ENCODE measurements around the gene KDM2B.
"Not testable (repeated sequence)": the region's sequence is repeated elsewhere in the genome, so short reads cannot be mapped to it uniquely, and the experiment has no call there.

KDM2B gene

DNA sequence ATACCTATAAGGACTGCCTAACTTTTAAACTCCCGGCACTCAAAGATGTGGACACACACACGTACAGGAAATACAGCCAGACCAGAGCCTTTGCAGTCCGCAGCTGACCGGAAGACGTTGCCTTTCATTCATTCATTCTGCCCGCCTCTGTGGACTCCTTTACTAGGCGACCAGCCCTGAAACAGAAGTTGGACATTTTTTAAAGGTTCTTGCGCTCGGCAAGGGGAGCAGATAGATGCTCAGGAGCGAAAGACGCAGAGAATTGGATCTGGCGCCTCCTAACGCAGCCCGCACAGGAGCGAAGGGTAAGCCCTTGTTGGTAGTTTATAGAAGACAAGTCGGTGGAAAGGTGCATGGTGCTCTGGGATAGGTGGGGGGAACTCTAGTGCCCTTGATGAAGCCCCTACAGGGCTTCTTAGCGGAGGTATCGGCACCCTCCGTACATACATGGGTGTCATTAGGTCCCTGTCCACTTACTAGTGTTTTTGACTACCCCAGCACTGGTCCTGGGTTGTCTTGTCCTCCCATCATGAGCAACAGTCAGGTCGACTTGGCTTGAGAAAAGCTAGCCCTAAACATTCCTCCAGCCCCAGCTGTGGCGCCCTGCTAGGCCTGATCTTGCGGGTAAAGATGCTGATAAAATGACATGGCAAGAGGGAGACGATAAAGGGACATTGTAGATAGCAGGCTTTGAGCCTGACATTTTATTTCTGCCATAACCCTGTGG, at the start of gene KDM2B:
Gene KDM2B (minus strand): TSS at position 65 of the 727 bp plus-strand sequence. CDS start 112 bp downstream, outside the sequence.
- DNase-seq: no peak

DNA sequence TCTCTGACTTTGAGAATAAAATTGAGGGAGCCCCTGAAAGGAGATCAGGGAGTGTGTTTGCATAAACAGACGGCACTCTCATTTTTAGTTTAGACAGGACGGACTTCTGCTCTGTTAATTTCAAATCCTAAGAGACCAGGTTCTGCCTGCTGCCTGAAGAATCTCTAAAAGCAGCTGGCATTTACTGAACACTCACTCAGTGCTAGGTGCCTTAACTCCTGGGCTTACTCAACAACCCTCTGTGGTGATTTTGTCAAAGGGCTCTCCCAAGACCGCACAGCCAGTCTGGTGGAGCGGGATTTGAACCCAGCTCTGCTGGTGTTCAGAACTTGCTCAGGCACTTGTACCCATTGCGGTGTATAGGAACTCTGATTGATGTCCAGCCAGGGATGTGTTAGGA, 47.7 kb upstream of the KDM2B start:
- DNase-seq: no peak

DNA sequence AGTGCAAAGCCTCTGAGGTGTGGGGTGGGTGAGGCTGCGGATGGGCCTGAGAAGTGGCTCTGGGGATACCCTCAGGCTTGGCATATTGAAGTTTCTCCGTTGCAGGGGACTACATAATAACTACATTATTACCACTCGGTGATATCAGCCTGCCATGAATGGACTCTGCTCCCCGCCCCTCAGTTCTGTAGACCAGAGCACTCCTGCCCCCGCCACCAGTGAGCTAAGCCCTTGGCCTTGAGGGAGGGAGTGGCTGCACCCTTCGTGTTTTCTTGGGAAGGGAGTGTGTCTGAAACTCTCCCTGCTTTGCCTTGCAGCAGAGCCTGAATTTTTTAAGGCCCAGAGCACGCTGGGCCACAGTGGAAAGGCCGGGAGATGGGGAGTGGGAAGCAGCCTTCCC, 47.2 kb upstream of the KDM2B start:
- no peak for DNase-seq

DNA sequence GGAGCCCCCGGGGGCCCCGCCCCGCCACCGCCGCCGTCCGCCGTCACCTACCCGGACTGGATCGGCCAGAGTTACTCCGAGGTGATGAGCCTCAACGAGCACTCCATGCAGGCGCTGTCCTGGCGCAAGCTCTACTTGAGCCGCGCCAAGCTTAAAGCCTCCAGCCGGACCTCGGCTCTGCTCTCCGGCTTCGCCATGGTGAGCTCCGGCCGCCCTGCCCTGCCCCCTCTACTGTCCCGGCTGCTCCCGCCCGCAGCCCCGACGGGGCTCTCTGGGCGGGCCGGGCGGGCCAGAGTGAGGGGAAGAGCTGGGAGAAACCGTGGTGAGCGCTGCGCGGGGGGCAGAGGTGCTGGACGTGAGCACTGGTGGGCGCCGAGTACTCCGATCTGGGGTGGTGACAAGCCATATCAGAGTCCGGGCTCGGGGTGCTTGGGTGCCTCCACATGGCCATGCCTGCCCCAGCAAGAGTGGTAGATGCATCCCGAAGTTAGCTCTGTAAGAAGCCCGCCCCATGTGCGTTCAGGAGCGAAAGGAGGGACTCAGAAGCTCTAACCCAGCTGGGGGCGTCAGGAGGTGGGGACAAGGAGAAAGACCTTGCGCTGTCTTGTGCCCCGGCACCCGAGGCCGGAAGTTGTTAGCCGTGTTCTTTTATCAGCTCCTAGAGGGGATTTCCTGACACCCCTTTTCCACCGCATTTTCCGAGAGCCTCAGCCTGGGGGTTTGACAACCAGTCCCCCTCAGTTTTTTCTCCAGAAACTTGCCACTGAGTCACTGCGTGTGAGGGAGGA, 46.2 kb upstream of the KDM2B start:
- DNase-seq: peak; percentile 46

DNA sequence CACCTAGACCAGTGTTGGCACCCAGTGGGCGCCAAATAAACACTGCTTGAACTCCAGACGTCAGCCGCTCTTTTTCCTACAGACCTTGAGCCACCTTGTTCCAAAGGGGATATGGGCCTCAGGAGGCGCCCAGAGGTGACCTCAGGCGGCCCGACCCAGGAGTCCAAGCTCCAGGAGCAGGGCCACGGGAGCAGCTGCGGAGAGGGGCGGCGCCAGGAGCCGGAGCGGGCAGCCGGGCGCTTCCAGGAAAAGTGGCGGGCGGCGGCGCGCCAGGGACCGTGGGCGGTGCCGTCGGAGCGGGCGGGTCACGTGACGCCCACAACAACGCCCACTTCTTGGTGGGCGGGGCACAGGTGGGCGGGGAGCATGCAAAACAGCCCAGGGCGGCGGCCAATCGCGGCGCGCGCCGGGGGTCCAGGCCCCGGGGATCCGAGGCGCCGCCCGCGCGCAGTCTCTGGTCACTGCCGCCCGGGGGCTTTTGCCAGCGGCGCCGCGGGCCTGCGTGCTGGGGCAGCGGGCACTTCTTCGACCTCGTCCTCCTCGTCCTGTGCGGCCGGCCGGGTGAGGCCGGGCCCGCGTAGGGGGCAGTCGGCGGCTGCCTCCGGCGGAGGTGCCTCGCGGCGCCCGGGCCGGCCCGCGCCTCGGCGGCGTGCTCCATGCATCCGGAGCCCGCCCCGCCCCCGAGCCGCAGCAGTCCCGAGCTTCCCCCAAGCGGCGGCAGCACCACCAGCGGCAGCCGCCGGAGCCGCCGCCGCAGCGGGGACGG, 45.4 kb upstream of the KDM2B start, which contains the start of gene ORAI1:
Gene ORAI1 (plus strand): TSS at position 444 of the 766 bp plus-strand sequence.
- DNase-seq: peak; percentile 94

DNA sequence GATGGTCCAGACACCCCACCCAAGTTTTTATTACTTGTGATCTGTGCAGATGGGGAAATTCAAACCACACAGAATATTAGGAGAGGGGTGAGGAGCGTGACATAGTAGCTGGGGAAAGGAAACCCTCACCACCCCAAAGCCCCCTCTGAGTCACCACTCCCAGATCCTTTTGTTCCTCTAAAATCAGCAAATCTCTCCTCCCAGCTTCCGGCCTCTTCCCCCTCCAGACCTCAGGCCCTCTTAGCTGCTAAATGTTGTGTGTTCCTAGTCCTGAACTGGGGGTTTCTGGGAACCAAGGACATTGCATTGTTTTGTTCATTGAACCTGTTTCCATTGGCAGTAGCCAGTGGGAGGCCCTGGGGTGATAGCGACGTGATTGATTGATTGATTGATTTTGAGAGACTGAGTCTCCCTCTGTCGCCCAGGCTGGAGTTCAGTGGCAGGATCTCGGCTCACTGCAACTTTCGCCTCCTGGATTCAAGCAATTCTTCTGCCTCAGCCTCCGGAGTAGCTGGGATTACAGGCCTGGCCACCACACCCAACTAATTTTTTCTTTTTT, 39.6 kb upstream of the KDM2B start:
- peak; percentile 50 for DNase-seq

DNA sequence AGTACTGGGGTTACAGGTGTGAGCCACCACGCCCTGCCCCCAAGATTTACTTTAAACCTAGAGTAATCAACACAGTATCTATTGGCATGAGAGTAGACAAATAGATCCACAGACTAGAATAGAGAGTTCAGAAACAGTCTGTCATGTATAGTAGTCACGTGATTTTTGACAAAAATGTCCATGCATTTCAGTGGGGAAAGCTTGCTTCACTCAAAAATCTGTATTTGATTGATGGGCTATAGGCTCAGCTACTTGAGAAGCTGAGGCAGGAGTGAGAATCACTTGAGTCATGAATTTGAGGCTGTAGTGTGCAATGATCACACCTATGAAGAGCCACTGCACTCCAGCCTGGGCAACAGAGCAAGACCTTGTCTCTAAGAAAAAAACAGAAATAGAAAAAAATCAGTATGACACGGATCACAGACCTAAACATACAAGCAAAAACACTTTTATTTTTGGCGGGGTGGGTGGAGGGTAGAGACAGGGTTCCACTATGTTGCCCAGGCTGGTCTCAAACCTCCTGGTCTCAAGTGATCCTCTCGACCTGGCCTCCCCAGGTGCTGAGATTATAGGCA, 37.9 kb upstream of the KDM2B start:
- no peak for DNase-seq

DNA sequence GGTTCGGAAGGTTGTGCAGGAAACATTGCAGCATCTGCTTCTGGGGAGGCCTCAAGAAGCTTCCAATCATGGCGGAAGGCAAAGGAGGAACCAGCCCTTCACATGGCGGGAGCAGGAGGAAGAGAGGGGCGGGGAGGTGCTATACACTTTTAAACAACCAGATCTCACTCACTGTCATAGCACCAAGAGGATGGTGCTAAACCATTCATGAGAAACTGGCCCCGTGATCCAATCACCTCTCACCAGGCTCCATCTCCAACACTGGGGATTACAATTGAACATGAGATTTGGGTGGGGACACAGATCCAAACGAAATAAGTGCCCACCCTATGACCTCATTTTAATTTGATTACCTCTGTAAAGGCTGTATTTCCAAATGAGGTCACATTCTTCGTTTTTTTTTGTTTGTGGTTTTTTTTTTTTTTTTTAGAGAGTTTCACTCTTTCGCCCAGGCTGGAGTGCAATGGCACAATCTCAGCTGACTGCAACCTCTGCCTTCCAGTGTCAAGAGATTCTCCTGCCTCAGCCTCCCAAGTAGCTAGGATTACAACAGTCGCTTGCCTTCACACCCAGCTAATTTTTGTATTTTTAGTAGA, 34.1 kb upstream of the KDM2B start:
- no peak for DNase-seq

DNA sequence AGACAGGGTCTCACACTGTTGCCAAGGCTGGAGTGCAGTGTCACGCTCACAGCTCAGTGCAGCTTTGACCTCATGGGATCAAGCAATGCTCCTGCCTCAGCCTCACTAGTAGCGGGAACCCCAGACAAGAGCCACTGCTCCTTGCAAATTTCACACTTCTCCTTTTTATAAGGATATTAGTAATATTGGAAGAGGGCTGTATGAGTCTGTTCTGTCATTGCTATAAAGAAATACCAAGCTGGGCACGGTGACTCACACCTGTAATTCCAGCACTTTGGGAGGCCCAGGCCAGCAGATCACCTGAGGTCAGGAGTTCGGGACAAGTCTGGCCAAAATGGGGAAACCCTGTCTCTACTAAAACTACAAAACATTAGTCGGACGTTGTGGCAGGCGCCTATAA, 32.6 kb upstream of the KDM2B start:
- no peak for DNase-seq

DNA sequence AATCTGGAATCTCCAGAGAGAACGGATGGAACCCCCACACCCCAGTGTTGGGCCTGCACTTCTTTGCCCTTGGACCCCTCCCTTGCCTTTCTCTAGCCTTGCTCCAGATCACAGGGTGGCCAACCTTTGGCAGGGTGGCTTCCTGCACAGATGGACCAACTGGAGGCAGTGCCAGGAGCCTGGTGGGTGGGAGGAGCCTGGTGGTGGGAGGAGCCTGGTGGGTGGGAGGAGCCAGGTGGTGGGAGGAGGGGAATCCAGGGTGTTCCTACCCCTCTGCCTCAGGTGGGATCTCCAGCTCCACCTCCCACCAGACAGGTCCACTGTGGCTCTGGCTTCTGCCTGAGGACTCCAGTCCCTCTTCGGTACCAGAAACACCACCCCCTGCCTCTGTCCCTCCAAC, 30.5 kb upstream of the KDM2B start:
- DNase-seq: no peak

DNA sequence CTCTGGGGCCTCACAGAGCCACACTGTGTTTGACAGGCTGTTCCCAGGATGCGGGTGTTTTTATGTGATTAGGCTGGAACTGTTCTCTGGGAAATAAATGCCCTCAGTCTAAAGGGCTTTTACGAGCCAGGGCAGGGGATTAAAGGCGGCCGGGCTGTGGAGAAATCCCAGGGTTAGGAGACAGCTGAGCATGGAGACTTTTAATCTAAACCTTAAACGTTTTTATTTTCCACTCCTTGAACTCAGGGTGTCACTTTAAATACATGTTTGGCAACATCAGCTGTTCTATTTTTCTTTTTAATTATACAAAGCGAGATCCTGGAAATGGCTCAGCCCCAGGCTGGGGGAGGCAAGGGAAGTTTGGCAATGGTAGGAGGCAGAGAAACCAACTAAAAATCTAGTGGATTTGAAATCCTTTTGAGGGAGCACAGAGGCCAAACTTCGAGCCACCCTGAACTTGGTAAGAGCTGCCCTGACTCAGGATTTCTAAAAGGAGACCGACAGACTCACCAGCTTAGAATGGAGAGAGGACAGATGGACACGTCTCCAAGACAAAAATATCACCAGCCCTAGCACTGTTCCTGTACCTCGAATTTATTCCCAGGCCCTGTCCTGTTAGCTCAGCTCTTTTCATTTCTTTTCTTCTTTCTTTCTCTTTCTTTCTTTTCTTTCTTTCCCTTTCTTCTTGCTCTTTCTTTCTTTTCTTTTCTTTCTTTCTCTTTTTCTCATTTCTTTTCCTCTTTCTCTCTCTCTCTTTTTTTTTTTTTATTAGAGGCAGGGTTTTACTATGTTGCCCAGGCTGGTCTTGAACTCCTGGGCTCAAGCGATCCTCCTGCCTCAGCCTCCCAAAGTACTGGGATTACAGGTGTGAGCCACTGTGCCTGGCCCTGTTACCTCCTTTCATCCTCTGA, 29.7 kb upstream of the KDM2B start:
- DNase-seq: no peak

DNA sequence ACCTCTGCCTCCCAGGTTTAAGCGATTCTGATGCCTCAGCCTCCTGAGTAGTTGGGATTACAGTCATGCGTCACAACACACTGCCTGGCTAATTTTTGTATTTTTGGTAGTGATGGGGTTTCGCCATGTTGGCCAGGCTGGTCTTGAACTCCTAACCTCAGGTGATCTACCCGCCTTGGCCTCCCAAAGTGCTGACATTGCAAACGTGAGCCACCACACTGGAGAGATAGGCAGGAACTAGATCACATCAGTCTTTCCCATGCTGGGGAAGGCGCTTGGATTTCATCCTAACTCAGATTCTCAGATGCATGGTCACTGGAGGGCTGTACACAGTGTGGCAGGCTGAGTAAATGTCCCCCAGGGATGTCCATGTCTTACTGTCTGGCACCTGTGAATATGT, 27.5 kb upstream of the KDM2B start:
- no peak for DNase-seq

DNA sequence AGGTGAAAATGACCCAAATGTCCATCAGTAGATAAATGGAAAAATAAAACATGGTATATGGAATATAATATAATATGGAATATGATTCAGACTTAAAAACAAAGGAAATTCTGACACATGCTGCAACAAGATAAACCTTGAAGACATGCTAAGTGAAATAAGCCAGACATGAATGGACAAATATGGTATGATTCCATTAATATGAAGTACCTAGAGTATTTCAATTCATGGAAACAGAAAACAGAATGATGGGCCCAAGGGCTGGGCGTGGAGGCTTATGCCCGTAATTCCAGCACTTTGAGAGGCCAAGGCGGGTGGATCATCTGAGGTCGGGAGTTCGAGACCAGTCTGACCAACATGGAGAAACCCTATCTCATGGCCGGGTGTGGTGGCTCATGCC, 22.8 kb upstream of the KDM2B start:
- no peak for DNase-seq

DNA sequence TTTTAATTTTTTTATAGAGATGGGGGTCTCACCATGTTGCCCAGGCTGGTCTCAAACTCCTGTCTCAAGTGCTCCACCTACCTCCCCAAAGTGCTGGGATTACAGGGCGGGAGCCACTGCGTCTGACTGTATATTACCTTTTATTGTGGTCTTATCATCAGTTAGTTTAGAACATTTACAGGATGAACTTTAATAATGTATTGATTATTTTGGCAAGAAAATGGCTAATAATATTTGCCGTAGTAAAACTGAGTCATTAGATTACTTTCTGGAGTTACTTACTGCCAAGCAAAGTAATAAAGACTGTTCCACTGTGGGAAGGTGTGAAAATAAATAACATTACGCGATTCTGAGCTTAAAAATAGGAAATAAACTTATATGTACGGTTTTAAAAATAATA, 21.9 kb upstream of the KDM2B start:
- DNase-seq: no peak

DNA sequence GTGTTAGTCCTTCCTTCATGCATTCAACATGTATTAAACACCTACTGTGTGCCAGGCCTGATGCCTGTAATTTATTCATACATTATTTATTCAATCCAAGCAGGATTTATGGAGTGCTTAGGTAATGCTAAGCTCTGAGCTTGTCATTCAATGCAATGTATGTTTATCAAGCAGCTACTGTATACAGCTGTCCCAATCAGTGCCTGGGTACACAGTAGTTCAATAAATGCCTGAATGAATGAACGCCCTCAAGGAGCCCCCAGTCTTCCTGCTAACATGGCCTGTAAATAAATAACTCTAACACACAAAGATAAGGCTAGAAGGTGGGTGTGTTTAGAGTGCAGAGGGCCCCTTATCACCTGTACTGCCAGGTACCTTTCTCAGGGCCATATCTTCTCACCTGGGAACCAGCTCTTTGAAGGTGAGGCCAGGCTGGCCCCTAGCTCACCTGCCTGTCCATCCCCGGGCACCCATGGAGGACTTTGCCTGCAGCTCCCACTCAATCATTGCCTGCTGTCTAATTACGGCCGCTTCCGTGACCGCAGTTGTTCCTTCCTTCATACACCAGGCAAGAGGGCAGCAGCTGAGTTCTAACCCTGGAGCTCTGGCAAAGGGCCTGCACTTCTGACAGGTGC, 20.0 kb upstream of the KDM2B start:
- no peak for DNase-seq

DNA sequence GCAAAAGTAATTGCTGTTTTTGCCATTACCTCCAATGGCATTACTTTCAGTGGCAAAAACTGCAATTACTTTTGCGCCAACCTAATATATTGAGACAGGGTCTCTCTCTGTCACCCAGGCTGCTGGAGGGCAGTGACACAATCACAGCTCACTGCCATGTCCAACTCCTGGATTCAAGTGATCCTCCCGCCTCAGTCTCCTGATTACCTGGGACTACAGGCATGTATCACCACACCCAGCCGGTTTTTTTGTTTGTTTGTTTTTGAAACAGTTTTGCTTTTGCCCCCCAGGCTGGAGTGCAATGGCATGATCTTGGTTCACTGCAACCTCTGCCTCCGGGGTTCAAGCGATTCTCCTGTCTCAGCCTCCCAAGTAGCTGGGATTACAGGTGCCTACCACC, 15.7 kb upstream of the KDM2B start:
- DNase-seq: no peak

DNA sequence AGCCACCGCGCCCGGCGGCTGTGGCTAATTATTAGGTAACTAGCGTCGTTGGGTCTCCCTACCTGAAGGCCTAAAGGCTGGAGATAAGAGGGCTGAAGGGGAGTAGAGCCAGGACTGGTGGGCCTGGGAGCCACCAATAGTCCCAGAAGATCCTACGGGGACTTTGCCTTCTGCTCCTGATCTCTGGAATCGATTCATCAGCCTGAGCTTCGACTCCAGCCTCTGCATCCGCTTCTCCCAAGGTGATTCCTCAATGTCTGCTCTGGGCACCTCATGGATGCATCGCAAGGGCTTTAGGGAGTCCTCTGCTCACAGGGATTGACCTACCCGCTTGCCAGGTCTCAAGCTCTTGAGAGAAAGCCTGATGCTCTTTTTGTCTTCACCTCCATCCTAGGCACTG, 14.7 kb upstream of the KDM2B start:
- no peak for DNase-seq

DNA sequence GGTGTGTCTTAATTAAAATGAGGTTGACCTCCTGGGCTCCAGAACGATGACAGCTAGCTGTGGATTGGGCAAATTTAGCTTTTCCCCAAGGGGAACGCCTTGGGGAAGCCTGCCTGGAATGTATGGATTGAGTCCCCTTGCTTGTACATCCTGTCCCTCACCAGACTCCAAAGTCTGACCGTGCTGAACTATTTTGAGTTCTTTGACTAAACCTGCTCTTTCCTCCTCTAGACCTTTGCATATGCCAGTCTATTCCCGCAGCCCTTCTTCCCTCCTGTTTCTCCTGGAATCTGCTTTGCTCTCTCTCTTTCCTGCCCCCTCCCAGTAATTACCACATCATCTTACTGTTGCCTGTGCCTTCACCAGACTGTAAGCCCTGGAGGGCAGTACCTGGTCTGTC, 11.5 kb upstream of the KDM2B start:
- no peak for DNase-seq

DNA sequence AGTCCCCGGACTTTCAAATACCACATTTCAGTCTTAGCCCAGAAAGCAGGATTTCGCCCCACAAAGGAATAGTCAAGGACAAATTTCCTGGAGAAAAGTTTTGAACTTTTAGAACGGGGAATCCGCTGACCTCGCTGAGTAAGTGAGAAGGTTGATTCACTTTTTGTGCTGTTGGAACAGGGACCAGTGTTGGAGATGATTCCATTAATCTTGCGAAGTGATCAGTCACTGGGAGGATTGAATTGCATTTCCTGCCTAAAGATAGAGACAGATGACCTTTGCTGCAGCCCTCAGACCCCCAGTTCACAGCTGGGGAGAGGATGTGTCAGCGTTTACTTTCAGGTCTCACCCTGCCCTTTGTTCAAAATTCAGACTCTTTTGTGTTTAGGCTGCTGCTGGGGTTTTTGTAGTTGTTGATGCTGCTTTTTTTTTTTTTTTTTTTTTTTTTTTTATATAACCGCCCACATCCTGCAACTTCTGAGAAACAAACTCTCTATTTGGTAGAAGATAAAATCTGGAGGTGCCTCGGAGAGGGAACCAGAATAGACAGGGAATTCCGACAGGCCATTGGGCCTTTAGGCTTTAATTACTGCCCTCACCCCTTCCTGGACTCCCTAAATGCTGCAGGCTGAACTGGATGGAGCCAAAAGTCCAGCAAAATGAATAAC, 9.8 kb upstream of the KDM2B start:
- no peak for DNase-seq

DNA sequence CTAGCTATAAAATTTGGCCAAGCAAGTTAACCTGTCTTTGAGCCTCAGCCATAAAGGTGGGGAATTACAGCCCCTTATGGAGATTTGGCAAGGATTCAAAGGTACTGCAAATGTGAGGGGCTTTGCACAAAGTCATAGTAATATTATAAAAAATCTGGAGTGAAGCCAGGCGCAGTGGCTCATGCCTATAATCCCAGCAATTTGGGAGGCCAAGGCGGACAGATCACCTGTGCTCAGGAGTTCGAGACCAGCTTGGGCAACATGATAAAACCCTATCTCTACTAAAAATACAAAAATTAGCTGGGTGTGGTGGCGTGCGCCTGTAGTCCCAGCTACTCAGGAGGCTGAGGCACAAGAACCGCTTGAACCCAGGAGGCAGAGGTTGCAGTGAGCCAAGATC, 4.1 kb upstream of the KDM2B start:
- DNase-seq: not testable (repeated sequence)

Measured in GDM1 (cell line).